AG04450 (cell line): ENCODE data around the gene ACTL10. TPM values are rescaled to one million over a fixed set of nuclear protein-coding genes. Genes with fewer than 3 reads are reported as not detected.

Experiments used
- CTCF ChIA-PET: fragments of 300-600, 350-600 bp; formaldehyde crosslinking; extraction: SDS; loops from one replicate; lab custom pipeline; 2022; ENCODE audit warnings: antibody characterized with exemption, inconsistent platforms; lab: Charles Lee
- POLR2A ChIA-PET: fragments of 350-600 bp; formaldehyde crosslinking; extraction: SDS; loops from one replicate; lab custom pipeline; 2021; ENCODE audit warnings: antibody characterized with exemption, inconsistent platforms; lab: Yijun Ruan, JAX
- DNase-seq: peaks from one replicate; pipeline ENCODE4 v3.0.0-alpha.2; 2011; ENCODE audit warnings: low read depth, low spot score
- H3K27ac ChIP-seq: one replicate; pipeline ENCODE4 v1.5.1; 2012; ENCODE audit warnings: low read depth, low read length, control low read depth
- H3K27me3 ChIP-seq: one replicate; pipeline ENCODE4 v1.6.0; 2012; ENCODE audit warnings: low read length; ENCODE audit not compliant: control insufficient read depth, insufficient read depth
- H3K4me3 ChIP-seq: 2 replicates; pipeline ENCODE4 v1.5.1; 2011; ENCODE audit warnings: mild to moderate bottlenecking, low read depth, low read length, control low read depth
- H3K9me3 ChIP-seq: 2 replicates; pipeline ENCODE4 v1.5.1; 2012; ENCODE audit warnings: low read length; ENCODE audit not compliant: control insufficient read depth, insufficient read depth
- polyA plus RNA-seq: library from polyadenylated mRNA; depleted of rRNA; stranded (reverse); fragments of >200 nt; gene quantifications from 2 replicates; pipeline ENCODE4 v1.2.3, GENCODE V29; 2011
- TF ChIP-seq, protein P1 (sequence below): IDR thresholded peaks from 2 replicates; pipeline ENCODE4 v1.5.1; 2011; ENCODE audit warnings: low read depth, low read length, control low read depth, inconsistent platforms

Gene ACTL10
- polyA plus RNA-seq, 1 experiment: 0.41 TPM

DNA sequence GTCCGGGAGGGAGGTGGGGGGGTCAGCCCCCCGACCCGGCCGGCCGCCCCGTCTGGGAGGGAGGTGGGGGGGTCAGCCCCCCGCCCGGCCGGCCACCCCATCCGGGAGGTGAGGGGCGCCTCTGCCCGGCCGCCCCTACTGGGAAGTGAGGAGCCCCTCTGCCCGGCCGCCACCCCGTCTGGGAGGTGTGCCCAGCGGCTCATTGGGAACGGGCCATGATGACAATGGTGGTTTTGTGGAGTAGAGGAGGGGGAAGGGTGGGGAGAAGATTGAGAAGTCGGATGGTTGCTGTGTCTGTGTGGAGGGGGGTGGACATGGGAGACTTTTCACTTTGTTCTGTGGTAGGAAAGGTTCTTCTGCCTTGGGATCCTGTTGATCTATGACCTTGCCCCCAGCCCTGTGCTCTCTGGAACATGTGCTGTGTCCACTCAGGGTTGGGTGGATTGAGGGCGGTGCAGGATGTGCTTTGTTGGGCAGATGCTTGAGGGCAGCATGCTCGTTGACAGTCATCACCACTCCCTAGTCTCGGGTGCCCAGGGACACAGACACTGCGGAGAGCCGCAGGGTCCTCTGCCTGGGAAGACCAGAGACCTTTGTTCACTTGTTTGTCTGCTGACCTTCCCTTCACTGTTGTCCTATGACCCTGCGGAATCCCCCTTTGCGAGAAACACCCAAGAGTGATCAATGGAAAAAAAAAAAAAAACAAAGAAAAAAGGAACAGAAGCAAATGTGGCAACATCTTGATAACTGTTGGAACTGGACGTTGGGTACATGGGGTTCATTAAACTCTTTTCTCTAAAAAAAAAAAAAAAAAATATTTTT is 35.1 kb downstream of the ACTL10 start:
- TF ChIP-seq, protein P1, sequence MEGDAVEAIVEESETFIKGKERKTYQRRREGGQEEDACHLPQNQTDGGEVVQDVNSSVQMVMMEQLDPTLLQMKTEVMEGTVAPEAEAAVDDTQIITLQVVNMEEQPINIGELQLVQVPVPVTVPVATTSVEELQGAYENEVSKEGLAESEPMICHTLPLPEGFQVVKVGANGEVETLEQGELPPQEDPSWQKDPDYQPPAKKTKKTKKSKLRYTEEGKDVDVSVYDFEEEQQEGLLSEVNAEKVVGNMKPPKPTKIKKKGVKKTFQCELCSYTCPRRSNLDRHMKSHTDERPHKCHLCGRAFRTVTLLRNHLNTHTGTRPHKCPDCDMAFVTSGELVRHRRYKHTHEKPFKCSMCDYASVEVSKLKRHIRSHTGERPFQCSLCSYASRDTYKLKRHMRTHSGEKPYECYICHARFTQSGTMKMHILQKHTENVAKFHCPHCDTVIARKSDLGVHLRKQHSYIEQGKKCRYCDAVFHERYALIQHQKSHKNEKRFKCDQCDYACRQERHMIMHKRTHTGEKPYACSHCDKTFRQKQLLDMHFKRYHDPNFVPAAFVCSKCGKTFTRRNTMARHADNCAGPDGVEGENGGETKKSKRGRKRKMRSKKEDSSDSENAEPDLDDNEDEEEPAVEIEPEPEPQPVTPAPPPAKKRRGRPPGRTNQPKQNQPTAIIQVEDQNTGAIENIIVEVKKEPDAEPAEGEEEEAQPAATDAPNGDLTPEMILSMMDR: no peak
- DNase-seq: no peak
- peaks cover 13% of the 10 kb centered on the region; the same call in 1 of the 2 replicates for H3K9me3 ChIP-seq
- no peak overlapping the region for H3K4me3 ChIP-seq
- ChIA-PET CTCF (no interaction called here), POLR2A (no interaction called here)
- no peaks in the 10 kb centered on the region for H3K27me3 ChIP-seq
- no peak overlapping the region for H3K27ac ChIP-seq

DNA sequence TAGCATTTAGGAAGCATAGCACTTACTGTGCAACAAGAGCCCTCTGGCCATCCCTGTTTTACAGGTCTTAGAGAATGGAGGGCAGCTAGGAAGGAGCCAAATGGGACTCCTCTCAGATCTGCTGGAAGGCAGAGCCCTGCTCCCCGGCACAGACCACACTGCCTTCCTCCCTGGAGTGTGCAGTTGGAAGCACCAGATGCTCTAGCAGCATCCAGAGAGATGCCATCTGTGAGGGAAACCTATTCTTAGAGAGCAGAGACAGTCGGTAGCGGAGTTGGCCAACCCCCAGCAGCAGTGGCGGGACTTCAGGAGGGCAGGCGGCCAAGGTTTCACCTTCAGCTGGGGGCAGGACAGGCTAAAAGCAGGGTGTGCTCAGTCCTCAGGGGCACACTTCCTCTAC is 36.1 kb downstream of the ACTL10 start:
- DNase-seq: no peak
- no peak overlapping the region for H3K4me3 ChIP-seq
- no peaks in the 10 kb centered on the region for H3K27me3 ChIP-seq
- no peak overlapping the region for H3K27ac ChIP-seq
- H3K9me3 ChIP-seq: peaks cover 13% of the 10 kb centered on the region; the same call in 1 of the 2 replicates
- TF ChIP-seq, protein P1: no peak
- POLR2A ChIA-PET: no interaction called here
- CTCF ChIA-PET: no interaction called here

DNA sequence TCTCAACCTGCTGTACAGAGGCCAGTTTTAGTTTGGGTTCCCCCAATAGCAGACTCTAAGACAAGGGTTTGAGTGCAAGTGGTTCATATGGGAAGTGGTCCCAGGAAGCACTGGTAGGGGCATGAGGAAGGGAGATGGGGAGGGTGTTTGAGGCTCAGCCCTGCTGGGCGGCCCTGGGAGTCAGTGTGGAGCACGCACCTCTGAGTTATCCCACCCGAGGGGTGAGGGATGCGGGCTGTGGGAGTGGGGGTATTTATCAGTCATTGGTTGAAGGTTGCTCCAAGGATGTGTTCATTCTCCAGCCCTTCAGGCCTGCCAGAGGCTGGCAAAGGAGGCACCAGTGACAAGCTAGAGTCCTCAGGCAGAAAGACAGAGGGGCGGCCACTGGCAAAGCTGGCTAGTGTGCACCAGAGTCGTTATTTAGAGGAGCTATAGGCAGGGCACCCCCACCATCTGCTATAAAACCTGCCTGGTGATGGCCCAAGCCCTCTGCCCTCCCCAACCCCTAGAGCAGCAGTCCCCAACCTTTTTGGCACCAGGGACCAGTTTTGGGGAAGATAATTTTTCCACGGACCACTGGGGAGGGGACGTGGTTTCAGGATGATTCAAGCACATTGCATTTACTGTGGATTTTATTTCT is 36.9 kb downstream of the ACTL10 start:
- H3K27me3 ChIP-seq: no peaks in the 10 kb centered on the region
- peaks cover 11% of the 10 kb centered on the region; the same call in 1 of the 2 replicates for H3K9me3 ChIP-seq
- no peak for DNase-seq
- no peak overlapping the region for H3K4me3 ChIP-seq
- TF ChIP-seq, protein P1: no peak
- ChIA-PET POLR2A (no interaction called here), CTCF (no interaction called here)
- H3K27ac ChIP-seq: no peak overlapping the region

DNA sequence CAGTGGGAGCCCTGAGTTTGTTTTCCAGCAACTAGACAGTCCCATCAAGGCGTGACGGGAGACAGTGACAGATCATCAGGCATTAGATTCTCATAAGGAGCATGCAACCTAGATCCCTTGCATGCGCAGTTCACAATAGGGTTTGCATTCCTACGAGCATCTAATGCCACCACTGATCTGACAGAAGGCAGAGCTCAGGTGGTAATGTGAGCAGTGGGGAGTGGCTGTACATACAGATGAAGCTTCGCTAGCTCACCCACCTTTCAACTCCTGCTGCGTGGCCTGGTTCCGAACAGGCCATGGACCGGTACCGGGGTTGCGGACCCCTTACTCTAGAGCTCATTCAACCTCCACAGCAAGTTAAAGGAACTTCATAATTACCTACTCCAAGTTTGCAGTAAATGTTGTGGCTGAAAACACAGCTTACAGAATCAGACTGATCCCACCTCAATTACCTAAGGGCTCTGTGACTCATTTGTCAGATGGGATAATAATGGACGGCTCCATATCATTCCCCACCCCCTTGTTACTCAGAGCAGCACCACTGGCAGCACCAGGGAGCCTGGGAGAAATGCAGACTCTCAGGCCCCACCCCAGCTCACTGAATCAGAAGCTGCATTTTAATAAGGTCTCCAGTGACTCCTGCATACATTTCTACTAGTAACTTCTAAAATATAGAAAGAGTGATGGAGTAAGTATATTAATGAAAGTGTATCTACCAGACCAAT is 37.6 kb downstream of the ACTL10 start:
- ChIA-PET POLR2A (no interaction called here), CTCF (no interaction called here)
- Histone ChIP-seq H3K27ac (no peak overlapping the region), H3K4me3 (no peak overlapping the region), H3K27me3 (no peaks in the 10 kb centered on the region), H3K9me3 (peaks cover 8% of the 10 kb centered on the region; the same call in 1 of the 2 replicates)
- no peak for DNase-seq
- TF ChIP-seq, protein P1: no peak

DNA sequence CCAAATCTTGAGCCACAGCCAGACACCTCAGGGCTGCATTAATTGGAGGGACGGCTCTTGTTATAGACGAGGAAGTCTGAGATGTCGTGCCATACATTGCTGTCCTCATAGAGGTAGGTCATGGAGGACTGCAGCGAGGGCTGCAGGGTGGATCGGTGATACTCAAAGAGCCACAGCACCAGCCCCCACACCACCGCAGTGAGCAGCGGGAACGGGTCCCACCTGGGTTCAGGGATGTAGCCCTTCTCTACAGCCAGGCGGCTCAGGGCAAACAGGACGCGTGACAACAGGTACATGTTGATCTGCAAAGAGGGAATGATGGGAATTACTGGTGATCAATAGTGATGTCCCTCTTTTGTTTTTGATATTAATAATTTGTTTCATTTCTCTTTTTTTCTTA is 40.9 kb downstream of the ACTL10 start:
- ChIA-PET POLR2A (no interaction called here), CTCF (no interaction called here)
- H3K27ac ChIP-seq: no peak overlapping the region
- H3K9me3 ChIP-seq: no peaks in the 10 kb centered on the region
- no peak for DNase-seq
- H3K27me3 ChIP-seq: no peaks in the 10 kb centered on the region
- H3K4me3 ChIP-seq: no peak overlapping the region
- TF ChIP-seq, protein P1: no peak
